GM12872 (cell line): ENCODE results near the gene RNF207.

ENCODE experiments used
- CTCF ChIP-seq: IDR thresholded peaks from 3 replicates; pipeline ENCODE4 v1.5.1; 2011; ENCODE audit warnings: low read depth, mild to moderate bottlenecking, low read length, moderate library complexity; ENCODE audit not compliant: insufficient read depth

The RNF207 gene

GRCh38 chr1:6207921-6208320 is 2.0 kb downstream of the RNF207 start:
- no peak for TF ChIP-seq CTCF

DNA sequence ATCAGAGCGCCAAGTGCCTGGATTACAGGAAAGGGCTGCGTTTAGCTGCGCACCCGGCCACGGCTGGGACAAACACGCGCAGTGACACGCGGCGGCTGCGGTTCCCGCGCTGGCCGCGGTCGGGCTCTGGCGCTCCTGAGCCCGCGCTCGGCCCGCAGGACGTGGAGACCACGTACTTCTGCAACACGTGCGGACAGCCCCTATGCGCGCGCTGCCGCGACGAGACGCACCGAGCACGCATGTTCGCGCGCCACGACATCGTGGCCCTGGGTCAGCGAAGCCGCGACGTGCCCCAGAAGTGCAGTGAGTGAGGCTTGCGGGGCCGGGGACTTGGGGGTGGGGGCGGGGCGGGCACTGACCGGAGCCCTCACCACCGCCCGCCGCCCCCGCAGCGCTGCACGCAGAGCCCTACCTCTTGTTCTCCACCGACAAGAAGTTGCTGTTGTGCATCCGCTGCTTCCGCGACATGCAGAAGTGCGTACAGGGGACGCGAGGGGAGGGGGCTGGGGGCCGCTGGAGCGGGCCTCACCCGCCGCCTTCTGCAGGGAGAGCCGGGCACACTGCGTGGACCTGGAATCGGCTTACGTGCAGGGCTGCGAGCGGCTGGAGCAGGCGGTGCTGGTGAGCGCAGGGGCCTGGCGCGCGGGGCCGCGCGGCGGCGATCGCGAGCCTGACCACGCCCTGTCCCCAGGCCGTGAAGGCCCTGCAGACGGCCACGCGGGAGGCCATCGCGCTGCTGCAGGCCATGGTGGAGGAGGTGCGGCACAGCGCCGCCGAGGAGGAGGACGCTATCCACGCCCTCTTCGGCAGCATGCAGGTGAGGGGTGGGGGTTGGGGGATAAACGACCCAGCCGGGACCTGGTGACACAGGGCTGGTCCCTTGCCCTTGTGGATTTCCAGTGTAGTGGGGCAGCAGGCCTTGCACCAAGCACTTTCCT is 3.1 kb downstream of the RNF207 start:
- TF ChIP-seq CTCF: peak; percentile 57; the same call in 2 of the 3 replicates

GRCh38 chr1:6209661-6210580 is 4.0 kb downstream of the RNF207 start:
- TF ChIP-seq CTCF: peak; percentile 49

DNA sequence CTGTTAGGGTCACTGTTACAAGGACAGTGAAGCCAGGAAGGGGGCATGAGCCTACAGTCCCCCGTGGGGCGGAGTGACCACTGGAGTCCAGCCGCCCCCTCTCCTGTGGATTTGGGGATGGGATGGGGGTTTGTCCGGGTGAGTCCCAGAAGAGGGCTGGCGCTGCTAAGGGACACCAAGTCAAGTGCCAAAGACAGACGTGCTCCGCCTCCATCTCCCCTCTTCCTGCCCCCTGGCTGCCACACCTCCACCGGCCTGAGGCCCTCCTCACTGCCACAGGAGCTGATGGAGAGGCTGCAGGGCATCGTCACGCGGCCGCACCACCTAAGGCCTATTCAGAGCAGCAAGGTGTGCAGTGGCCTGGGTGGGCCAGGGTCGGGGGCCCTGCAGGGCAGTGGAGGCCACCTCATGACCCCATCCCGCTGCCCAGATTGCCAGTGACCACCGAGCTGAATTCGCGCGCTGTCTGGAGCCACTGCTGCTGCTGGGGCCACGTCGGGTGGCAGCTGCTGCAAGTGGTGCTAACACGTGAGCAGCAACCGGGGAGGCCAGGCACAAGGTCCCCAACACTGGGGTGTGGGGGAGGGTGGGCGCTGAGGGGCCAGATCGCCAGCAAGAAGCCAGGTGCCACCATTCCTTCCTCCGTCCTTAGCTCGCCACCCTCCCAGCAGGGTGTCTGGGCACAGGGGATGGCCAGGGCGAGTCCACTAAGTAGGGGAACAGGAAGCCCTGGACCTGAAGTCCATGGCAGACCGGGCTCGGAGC is 4.9 kb downstream of the RNF207 start:
- no peak for TF ChIP-seq CTCF

- no peak for TF ChIP-seq CTCF
These were observed 5.8 kb downstream of the RNF207 start for GRCh38 chr1:6211731-6212130.

DNA sequence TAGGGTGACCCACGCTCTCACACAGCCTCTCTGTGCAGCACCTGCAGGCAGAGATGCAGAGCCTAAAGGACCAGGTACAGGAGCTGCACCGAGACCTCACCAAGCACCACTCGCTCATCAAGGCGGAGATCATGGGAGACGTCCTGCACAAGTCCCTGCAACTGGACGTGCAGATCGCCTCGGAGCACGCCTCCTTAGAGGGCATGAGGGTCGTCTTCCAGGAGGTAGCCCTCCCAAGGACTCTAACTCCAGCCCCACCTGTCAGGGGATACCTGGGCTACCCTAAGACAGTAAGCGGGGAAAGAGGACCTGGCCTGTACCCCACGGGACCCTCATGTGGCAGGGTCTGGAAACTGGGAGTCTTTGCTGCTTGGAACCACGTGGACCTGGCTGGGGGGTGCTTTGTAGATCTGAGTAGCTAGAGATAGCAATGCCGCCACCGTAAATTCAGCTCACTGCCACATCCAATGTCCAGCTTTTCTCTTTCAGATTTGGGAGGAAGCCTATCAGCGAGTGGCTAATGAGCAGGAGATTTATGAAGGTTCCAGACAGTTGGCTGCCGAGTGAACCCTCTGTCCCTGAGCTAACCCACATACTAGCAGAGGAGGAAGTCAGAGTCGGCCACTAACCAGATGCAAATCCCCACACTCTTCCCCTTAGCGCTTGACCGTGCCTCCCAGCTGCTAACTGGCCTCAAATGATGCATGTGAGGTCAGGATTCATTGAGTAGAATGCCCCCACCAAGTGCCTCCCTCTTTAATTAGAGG is 6.5 kb downstream of the RNF207 start:
- no peak for TF ChIP-seq CTCF
